Left forelimb (tissue), 1 donor: ENCODE measurements around the gene CD300E.
A peak's percentile ranks its signal among the peaks of the same experiment; 100 is the strongest.
"Not testable (repeated sequence)": the region's sequence is repeated elsewhere in the genome, so short reads cannot be mapped to it uniquely, and the experiment has no call there.

Source experiments
- DNase-seq: peaks from one replicate; pipeline ENCODE4 v3.0.0-alpha.2; 2018; ENCODE audit warnings: low spot score

Gene CD300E, protein sequence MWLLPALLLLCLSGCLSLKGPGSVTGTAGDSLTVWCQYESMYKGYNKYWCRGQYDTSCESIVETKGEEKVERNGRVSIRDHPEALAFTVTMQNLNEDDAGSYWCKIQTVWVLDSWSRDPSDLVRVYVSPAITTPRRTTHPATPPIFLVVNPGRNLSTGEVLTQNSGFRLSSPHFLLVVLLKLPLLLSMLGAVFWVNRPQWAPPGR

DNA sequence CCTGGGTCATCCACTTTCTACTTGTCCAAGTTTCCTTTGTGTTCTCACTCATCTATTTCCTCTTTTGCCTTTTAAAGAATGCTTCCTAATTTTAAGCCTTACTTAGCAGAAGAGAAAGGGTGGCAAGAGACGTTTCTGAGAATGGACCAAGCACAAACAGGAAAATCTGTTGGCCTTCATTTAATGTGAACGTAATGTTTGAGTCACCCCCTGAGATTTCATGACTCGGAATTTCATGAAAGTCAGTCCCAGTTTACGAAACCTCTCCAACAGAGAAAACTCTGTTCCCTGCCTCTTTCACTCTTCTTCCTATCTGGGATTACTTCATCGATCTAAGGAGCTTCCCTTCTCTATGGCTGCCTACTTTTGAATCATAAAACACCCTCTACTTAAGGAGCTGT is at the start of gene CD300E:
TSS of gene CD300E (minus strand) at position 46 of the 401 bp plus-strand sequence. CDS start 117 bp downstream, outside the sequence.
- no peak for DNase-seq

DNA sequence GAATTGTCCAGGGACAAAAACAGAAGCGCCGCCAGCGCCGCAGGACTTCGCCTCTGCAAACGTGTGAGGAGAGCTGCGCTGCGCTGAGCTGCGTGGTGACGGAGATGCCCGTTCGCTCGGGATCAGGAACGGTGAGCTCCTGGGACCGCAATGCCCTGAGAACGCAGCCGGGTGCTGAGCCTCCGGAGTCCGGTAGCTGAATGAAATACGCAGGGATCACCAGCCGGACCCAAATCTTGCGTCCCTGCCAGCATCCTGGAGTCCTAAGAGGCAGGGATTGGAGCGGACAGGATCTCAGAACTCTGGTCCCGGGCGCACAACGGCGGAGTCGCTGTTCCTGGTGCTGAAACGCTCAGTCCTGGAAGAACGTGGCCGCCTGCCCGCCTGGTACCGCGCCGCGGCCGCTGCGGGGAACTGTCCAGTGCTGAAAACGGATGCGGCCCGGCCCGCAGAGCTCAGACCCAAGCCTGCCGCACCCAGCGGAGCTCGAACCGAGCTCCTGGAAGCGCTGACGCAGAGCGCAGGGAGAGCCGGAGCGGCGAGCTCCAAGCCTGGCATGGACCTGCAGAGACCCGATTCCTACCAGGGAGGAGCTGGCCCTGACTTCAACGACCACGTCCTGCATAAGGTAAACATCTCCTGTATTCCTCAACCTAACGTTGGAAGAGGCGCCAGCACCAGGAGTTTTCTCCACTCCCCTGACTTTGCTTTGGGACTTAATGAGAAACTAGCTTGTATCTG is 47.7 kb upstream of the CD300E start:
- peak; percentile 86 for DNase-seq

DNA sequence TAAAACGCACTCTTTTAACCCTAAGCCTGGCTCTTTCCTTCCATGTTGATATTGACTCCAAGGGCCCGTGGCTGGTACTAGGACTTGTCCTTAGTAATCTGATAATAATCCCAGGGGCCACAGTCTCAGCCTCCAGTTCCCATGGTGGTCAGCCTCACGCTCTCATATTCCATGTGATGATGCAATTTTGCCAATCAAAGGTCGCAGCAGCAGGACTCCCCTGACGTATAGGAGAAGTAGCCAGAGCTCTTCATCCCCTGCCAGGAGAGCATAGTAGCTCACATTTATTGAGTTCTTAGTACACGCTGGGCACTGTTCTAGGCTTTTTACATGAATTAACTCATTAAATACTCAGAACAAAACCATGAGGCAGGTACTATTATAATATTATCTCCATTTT is 46.8 kb upstream of the CD300E start:
- no peak for DNase-seq

DNA sequence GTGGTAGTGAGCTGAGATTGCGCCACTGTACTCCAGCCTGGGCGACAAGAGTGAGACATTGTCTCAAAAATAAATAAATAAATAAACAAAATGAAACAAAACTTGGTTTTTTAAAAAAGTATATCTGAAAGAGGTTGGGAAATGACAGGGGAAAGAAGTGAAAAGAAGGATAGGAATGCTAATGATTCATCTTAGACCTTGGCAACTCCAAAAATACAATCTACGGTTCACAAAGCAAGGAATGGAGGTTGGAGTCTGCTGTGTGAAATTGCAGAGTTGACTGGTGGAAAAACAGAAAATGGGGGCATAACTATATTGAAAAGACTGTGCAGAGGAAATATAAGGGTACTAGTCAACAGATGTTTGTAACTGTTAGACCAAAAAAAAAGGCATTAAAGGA is 40.0 kb upstream of the CD300E start:
- DNase-seq = no peak

DNA sequence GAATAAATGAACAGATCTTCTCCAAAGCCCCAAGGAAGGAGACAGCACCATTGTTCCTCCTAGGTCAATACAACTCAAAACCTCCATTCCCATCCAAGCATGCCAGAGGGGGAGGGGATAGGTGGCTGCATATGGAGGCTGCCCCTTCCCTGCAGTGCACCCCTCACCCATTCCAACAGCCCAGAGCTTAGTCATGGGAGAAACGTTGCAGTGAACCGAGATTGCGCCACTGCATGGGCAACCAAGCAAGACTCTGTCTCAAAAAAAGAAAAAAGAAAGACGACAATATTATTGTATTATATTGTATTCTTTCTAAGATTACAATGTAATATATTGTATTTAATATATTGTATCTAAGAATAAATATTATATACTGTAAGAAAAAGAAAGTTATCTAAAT is 36.4 kb upstream of the CD300E start:
- DNase-seq = no peak

DNA sequence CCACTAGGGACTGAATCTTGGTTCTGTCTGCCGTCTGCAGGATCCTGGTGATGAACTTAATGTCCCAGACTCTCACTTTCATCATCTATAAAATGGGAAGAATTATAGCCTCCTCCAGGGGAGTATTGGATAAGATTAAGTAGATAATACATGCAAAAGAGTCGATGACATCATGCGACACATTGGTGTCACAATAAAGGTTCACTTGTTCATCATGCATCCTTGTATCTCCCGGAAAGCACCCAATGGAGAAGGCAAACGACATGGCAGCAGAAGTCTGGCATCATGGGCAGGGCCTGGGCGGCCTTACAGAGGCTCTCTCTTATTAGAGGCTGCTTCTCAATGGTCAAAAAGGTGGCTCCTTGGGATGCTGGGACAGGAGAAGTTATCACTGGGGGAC is 35.1 kb upstream of the CD300E start:
- DNase-seq = no peak

DNA sequence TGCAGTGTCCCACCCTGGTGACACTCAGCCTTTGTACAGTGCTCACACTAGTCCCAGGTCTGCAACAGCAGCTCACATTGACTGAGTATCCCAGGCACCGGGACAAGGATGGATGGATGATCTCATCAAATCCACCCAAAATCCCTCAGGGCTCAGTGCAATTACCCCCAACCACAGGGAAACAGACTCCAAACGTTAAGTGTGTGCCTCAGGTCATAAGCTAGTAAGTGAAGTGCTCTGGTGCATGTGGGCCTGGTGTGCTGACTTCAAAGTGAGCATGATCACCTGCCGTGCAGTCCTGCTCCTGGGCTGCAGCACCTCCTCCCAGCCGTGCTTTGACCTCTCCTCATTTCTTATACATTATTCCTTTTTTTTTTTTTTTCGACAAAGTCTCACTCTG is 31.2 kb upstream of the CD300E start:
- no peak for DNase-seq

DNA sequence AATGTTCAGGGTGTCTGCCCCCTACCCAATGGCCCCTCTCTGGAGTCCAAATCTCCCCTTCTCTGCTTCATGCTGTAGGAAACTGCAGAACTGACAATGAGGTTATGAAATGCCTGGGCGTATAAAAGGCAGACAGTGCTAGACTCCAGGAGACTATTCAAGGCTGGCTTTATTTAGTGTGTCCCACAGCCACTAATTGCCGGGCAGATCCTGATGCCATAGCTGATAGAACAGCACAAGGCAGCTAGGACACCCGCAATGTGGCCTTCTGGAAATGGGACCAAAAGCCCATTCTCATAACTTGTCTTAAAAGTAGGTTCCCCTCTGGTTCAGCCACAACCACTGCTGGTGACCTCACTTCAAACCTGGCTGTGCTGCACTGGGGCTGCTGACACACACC is 28.5 kb upstream of the CD300E start:
- DNase-seq = no peak

DNA sequence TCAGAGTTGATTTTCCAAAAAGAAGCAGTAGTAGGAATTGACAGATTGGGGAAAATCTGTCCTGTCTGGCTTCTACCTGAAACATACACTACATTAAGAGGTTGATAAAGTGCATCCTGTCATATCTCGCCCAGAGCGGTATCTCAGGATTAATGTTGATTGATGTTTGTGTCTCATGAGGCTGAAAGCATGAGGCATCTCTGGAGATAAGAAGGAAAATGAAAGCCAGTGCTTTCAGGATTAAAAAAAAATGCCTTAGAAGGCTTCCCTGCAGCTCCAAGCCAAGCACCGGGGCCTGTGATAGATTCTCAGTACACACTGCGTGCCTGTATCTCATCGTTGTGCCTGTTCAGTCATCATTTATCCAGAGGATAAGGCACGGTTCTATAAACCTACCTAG is 26.4 kb upstream of the CD300E start:
- no peak for DNase-seq

DNA sequence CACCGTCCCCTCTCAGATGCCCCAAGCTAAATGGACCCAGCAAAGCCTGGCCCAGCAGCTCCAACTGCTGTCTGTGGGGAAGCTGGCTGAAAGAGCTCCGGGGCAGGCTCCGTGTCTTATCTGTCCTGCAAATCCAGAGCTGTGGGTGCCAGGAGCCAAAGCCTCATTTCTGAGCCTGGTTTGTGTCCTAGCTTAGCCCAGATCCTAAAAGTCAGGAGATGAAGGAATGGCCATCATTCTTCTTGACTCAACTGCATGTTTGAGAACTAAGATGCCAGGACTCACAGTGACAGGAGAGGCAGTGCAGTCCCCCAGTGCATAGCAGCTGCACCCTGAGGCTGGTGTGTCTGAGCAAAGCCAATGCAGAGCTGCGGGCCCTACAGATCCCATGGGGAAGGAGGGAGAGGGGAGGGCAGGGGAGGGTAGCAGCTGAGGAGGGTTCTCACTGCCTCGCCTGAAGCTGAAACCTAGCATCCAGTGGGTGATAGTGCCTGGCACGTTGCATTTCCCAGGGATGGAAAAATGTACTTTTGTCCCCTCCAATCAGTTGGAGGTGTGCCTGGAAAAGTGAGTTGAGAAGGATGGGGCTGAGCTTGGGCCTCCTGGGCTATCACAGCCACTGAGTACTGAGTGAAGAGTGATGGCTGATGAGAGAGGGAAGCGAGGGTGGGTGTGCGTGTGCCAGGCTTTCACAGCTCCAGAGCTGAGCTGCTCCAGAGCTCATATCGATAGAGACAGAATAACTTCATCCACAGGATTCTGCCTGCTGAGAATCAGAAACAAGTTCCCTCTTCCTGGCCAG is 24.5 kb upstream of the CD300E start:
- DNase-seq = no peak

DNA sequence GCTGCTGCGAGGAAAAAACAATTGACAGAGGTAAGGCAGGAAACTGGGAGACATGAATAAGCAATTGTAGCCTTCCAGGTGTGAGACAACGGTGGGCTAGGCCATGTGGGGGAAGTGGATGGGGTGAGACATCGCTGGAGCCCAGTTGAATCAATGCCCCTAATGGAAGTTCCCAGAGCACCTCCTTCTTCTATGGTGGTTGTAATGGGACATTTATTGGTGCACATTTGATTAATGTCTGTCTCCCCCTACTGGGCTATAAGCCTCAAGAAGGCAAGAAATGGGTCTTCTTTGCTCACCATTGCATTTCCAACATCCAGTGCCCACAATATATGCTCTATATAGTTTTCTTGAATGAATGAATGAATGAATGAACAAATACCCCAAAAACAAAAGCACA is 22.7 kb upstream of the CD300E start:
- DNase-seq = no peak

DNA sequence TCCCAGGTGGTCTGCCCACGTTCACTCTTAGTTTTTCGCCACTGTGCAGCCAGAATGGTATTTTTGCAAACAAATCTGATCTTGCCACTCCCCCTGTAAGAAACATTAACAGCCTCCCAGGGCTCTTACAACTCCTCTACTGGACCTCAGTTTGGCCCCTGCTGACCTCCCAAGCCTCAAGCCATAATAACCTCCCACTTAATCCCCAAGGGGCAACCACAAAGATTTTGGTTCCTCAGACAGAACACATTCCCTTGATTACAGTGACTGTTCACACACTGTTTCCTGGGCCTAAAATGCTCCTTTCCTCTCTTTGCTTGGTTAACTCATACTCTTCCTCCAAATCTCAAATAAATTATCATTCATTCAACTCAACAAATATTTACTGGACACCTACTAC is 21.5 kb upstream of the CD300E start:
- DNase-seq = no peak

DNA sequence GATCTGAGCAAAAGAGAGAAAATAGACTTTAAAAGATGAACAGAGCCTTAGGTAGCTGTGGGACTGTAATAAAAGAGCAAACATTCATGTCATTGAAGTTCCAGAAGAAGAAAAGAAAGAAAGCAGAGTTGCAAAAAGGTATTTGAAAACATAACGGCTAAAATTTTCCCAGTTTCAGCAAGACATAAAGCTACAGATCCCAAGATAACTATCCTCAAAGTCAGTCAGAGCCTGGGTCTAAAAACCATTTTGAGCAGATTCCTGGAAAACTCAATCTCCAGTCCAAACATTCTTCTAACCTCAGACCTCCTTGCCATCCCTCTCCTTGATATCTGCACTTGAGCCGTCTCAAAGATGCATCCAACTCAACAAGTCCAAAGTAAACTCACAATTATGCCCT is 20.9 kb upstream of the CD300E start:
- no peak for DNase-seq

DNA sequence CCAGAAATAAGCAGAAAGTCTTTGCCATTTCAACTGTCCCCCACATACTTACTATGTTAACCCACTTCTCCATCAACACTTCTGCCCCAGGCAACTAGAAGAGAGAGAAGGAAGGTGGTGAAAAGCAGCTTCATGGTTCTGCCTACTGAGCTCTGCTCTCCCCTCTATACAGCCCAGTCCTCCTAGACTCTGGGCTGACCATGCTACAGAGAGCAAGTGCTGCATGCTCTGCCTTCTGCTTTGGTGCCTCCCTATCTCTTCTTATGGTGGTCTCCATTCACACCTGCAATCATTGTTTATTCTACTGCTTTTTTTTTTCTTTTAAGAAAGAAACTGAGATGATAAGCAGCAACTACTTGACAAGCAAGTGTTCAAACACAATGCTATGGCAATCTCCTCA is 20.3 kb upstream of the CD300E start:
- no peak for DNase-seq

DNA sequence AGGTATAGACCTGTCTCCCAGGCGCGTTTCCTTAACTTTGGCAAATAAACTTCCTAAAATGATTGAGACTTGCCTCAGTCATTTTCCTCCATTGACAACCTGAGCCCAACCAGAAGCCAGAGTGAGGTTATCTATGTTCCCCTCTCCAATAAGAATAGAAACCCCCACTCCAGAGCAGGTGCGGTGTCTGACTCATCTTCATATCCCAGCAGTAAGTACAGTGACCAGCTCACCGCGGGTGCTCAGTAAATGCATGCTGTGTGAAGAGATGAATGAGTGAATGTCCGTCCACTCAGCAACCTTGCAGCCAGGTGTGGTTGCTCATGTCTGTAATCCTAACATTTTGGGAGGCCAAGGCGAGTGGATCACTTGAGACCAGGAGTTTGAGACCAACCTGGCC is 19.5 kb upstream of the CD300E start:
- no peak for DNase-seq

DNA sequence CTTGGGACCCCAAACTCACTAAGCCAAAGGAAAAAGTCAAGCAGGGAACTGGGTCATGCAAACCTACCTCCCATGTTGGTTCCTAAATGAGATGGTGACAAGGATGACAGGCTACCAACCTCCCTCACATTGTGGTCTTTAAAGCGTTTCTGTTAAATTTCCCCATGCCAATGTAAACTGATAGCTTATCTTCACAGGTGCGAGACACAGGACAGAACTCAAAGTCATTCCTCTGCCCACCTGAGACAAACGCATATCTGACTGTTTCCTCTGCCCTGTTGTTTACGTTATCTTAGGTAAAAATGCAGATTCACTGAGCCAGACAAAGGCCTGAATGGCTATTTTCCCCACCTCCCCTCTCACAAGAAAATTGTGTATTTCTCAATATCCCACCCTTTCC is 19.0 kb upstream of the CD300E start:
- DNase-seq = no peak

DNA sequence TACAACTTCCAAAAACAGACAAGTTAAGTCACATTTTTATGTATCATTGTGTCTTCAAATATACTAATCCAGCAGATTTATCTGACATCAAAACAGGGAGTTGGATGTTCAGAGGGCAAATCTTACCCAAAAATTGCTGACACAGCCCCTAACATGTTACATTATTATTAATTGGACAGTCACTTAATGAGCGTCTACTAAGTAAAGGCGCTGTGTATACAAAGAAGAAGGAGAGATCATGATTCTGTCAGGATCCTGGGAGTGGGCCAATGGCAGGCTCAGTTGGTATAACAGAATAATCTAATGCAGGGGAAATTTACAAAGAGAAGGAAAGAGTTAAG is 18.4 kb upstream of the CD300E start:
- no peak for DNase-seq

DNA sequence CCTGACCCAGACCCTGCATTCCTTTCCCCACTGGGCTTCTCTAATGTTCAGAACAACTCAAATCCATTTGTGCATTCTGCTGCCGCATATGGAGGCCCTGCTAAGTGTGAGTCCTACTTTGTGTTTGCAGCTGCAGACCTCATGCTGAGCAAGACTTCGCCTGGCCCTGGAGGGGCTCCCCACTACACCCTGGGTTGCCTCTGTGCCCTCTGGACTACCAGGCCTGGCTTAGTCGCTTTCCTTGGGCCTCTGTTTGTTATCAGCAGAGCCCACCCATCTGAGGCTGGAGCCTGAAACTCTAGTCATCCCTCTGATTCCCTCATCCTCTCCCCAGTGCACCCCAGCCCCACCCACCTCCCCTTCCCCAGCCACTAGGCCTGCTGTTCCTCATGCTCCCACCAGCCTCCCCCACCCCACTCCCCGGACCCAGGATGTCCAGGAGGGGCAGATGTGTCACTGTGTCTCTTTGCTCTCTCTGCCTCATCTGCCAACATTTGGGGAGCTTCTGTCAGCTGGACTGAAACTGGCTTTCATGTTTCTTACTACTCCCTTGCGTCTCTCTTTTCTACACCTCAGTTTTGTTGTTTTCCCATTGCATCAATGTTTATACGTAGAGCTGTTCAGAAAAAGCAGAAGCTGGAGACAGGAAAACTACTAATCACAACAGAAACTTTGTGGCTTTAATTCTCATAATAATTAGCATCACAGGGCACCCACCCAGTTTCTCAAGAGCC is 17.9 kb upstream of the CD300E start:
- DNase-seq = no peak

DNA sequence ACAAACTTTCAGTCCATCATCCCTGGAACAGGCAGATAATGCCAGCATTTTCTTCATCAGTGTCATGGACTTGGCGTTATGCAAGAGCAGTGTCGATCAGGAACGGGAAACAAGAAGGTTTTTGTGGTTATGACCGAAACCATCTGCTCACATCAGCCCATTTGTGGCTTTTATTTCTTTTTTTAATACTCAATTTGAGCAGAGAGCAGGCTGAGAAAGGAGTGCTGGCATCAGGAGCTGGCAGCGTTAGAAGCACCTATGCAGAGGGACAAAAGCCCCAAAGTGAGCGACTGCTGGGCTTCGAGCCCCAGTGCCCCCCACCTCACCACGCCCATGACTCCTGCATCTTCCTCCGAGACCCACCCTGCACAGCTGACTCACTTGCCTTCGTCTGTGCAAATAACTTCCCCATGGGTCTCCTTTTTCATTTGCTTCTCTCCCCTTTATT is 16.2 kb upstream of the CD300E start:
- no peak for DNase-seq

DNA sequence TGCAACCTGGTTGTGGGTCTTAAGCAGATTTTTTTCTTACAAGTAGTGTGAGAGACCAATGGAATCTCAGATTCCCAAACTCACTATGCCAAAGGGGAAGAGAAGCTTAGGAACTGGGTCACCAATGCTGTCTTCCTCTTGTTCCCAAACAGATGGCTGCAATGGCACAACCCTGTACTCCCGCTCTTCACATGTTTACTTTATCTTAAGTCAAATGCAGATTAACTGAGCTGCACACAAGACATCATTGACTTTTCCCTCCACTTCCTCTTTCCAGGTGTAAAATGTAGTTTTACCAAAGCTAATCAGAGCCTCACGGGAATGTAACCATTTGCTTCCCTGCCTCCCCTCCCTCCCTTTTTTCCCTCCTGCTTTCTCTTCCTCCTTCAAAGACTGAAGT is 14.4 kb upstream of the CD300E start:
- DNase-seq = no peak

DNA sequence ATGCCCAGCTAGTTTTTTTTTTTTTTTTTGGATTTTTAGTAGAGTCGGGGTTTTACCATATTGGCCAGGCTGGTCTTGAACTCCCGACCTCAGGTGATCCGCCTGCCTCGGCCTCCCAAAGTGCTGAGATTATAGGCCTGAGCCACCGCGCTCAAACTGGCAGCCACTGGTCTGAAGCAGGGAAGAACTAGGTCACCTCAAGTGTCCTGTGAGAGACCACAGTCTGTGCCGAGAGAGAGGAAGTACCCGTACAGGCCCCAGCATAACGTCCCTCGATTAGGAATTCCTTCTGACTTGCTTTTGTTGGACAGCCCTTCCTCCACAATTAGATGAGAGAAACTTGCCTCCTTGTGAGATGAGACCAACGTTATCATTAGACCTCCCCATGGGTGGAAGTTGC is 13.7 kb upstream of the CD300E start:
- no peak for DNase-seq

DNA sequence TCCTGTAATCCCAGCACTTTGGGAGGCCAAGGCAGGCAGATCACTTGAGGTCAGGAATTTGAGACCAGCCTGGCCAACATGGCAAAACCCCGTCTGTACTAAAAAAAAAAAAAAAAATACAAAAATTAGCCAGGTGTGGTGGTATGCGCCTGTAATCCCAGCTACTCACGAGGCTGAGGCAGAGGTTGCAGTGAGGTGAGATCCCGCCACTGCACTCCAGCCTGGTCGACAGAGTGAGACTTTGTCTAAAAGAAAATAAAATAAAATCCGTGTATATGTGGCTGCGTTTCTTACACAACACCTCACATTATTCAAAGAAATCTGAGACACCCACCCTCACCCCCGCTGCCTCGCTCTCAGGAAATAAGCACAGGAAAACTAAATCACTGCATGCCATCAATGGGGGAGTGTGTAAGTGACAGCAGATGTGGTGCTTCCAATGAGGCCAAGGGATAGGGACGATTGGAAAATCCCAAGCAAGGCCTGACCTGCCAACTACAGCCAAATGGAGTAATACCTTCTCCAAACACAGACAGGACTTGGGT is 13.1 kb upstream of the CD300E start:
- not testable (repeated sequence) for DNase-seq
